HL-60 (cell line): ENCODE results near the gene PACRG.

Experiments used
- DNase-seq, 2 experiments: peaks; one replicate each; pipeline ENCODE4 v3.0.0-alpha.2; 2010 to 2020; ENCODE audit warnings: low read depth in 1 of 2, low spot score in 1 of 2
- H3K27ac ChIP-seq: fragments of 250-450 bp; sonication (Bioruptor Pico); replicated peaks from 2 replicates; pipeline ENCODE4 v1.5.1; 2020; ENCODE audit warnings: mild to moderate bottlenecking, moderate library complexity
- H3K27me3 ChIP-seq: fragments of 250-450 bp; sonication (Bioruptor Pico); 2 replicates; pipeline ENCODE4 v1.5.1; 2021; ENCODE audit warnings: mild to moderate bottlenecking, moderate library complexity; ENCODE audit not compliant: insufficient read depth, poor library complexity, severe bottlenecking
- H3K4me3 ChIP-seq: replicated peaks from 2 replicates; pipeline ENCODE4 v1.5.1; 2011; ENCODE audit warnings: mild to moderate bottlenecking, control low read depth, low read length; ENCODE audit not compliant: insufficient read depth
- GABPA ChIP-seq: IDR thresholded peaks from 2 replicates; pipeline ENCODE4 v1.6.1; 2012; ENCODE audit warnings: low read depth
- POLR2AphosphoS5 ChIP-seq: IDR thresholded peaks from 2 replicates; pipeline ENCODE4 v1.6.1; 2012; ENCODE audit warnings: low read depth
- SPI1 ChIP-seq: IDR thresholded peaks from 2 replicates; pipeline ENCODE4 v1.6.1; 2012; ENCODE audit warnings: low read depth, mild to moderate bottlenecking, borderline replicate concordance
- TF ChIP-seq, protein P1 (sequence below): IDR thresholded peaks from 2 replicates; pipeline ENCODE4 v1.6.1; 2012; ENCODE audit warnings: low read depth; ENCODE audit not compliant: insufficient replicate concordance
- TF ChIP-seq, protein P2 (sequence below): IDR thresholded peaks from one replicate; pipeline ENCODE4 v1.5.1; 2011; ENCODE audit warnings: low read length, control low read depth, inconsistent platforms; ENCODE audit not compliant: insufficient read depth

The PACRG gene

GRCh38 chr6:162913206-162913605, 185.4 kb downstream of the PACRG start:
- Histone ChIP-seq H3K4me3 (no peak overlapping the region), H3K27me3 (no peaks in the 10 kb centered on the region), H3K27ac (no peak overlapping the region)
- DNase-seq = no peak
- no peak for TF ChIP-seq POLR2AphosphoS5
- TF ChIP-seq, protein P1, sequence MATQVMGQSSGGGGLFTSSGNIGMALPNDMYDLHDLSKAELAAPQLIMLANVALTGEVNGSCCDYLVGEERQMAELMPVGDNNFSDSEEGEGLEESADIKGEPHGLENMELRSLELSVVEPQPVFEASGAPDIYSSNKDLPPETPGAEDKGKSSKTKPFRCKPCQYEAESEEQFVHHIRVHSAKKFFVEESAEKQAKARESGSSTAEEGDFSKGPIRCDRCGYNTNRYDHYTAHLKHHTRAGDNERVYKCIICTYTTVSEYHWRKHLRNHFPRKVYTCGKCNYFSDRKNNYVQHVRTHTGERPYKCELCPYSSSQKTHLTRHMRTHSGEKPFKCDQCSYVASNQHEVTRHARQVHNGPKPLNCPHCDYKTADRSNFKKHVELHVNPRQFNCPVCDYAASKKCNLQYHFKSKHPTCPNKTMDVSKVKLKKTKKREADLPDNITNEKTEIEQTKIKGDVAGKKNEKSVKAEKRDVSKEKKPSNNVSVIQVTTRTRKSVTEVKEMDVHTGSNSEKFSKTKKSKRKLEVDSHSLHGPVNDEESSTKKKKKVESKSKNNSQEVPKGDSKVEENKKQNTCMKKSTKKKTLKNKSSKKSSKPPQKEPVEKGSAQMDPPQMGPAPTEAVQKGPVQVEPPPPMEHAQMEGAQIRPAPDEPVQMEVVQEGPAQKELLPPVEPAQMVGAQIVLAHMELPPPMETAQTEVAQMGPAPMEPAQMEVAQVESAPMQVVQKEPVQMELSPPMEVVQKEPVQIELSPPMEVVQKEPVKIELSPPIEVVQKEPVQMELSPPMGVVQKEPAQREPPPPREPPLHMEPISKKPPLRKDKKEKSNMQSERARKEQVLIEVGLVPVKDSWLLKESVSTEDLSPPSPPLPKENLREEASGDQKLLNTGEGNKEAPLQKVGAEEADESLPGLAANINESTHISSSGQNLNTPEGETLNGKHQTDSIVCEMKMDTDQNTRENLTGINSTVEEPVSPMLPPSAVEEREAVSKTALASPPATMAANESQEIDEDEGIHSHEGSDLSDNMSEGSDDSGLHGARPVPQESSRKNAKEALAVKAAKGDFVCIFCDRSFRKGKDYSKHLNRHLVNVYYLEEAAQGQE = no peak
- TF ChIP-seq, protein P2, sequence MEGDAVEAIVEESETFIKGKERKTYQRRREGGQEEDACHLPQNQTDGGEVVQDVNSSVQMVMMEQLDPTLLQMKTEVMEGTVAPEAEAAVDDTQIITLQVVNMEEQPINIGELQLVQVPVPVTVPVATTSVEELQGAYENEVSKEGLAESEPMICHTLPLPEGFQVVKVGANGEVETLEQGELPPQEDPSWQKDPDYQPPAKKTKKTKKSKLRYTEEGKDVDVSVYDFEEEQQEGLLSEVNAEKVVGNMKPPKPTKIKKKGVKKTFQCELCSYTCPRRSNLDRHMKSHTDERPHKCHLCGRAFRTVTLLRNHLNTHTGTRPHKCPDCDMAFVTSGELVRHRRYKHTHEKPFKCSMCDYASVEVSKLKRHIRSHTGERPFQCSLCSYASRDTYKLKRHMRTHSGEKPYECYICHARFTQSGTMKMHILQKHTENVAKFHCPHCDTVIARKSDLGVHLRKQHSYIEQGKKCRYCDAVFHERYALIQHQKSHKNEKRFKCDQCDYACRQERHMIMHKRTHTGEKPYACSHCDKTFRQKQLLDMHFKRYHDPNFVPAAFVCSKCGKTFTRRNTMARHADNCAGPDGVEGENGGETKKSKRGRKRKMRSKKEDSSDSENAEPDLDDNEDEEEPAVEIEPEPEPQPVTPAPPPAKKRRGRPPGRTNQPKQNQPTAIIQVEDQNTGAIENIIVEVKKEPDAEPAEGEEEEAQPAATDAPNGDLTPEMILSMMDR = no peak
- TF ChIP-seq SPI1 = no peak
- no peak for TF ChIP-seq GABPA

- DNase-seq = no peak
- no peaks in the 10 kb centered on the region for H3K27me3 ChIP-seq
- TF ChIP-seq POLR2AphosphoS5 (no peak), SPI1 (no peak), GABPA (no peak)
- TF ChIP-seq, protein P1 = no peak
- TF ChIP-seq, protein P2 = no peak
- no peak overlapping the region for H3K27ac ChIP-seq
- no peak overlapping the region for H3K4me3 ChIP-seq
Observed at GRCh38 chr6:162917506-162917905, 189.7 kb downstream of the PACRG start.

DNA sequence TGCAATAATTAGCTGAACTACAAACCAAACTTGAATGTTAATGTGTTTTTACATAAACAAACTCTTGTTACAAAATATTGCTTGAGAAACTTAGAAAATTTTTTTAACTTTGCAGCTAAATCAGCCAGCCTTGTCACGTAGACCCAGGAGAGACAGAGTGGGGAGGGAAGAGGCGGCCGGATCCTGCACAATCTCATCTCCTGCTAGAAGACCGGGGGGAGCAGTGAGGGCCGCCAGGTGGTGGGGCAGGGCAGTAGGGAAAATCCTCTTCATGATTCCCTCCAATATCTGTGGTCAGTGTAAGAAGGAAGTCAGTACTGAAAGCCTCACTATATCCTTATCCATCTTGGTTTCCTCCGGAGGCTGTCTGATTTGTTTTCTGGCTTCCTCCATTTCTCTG, 193.3 kb downstream of the PACRG start:
- H3K27me3 ChIP-seq = no peaks in the 10 kb centered on the region
- no peak overlapping the region for H3K4me3 ChIP-seq
- H3K27ac ChIP-seq = no peak overlapping the region
- TF ChIP-seq POLR2AphosphoS5 (no peak), GABPA (no peak), SPI1 (no peak)
- TF ChIP-seq, protein P1 = no peak
- TF ChIP-seq, protein P2 = no peak
- no peak for DNase-seq
